ENCODE measurements around the gene GAMT.

The GAMT gene

DNA sequence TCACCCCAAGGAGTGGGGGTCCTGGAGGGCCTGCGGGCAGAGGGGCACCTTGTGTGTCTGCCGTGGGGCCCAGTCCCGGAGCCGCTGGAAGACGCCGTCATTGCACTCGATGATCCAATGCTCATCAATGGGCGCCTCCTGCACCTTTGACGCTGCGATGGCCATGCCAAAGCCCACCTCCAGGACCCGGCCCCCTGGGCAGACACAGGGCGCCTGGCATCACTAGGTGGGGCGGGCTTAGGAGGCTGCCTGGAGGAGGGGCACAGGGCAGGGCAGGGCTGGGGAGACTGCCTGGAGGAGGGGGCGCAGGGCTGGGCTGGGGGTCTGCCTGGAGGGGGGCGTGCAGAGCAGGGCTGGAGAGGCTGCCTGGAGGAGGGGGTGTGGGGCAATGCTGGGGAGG, 1.6 kb downstream of the GAMT start:
- no peak for DNase-seq

DNA sequence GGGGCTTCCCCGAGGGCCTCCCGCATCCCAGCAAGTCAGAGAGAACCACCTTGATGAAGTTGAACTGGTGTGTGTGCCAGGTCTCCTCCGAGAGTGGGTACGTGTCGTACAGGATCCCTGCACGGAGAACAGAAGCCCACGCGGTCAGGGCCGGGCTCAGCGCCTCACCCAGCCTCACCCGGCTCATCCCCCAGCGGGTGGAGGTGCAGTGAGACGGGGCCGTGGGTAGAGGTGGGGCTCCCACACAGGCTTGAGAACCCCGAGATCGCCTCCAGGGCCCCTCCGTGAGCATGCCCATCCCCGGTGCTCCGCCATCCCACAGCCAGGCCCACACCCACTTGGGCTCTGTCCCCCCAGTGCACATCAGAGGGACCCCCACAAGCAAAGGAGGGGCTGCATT, 2.3 kb downstream of the GAMT start:
- no peak for DNase-seq

- no peak for DNase-seq
These were observed 3.5 kb downstream of the GAMT start for GRCh38 chr19:1397838-1398237.

DNA sequence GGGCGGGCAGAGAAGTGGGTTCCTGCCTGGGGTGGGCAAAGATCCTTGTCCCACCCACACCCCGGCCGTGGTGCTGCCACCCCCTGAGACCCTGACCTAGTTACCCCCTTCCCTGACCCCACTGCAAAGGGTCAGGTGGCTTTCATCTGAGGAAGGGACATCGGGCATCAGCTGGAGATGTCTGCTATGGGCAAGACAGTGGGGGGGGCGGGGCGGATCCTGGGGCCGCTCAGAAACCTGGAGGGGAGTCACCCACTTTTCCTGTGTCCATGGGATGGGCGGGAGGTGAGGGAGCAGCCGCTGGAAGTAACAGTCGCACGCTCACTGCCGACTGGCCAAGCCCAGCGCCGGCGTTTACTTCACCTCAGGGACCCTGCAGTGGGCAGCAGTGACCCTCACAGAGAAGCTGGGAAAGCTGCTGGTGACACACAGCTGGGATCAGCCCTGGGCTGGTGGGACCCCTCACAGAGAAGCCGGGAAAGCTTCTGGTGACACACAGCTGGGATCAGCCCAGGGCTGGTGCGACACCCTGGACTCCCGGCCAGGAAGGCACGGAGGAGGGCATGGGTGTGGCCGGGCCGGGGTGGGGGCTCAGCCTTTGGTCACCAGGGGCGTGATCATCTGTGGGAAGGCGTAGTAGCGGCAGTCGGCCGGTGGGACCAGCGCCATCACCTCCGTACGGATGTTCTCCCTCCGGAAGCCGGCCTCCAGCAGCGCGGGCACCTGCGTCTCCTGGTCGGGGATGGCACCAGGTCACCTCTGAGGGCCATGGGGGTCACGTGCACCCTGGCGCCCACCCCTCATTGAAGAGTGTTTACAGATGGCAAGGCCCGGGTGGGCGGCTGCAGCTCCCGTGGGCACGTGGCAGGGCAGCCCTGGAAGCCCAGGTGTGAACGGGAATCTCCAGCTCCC, 4.3 kb downstream of the GAMT start:
- DNase-seq, result no peak

- no peak for DNase-seq
These were observed 5.1 kb downstream of the GAMT start for GRCh38 chr19:1396019-1396767.

DNA sequence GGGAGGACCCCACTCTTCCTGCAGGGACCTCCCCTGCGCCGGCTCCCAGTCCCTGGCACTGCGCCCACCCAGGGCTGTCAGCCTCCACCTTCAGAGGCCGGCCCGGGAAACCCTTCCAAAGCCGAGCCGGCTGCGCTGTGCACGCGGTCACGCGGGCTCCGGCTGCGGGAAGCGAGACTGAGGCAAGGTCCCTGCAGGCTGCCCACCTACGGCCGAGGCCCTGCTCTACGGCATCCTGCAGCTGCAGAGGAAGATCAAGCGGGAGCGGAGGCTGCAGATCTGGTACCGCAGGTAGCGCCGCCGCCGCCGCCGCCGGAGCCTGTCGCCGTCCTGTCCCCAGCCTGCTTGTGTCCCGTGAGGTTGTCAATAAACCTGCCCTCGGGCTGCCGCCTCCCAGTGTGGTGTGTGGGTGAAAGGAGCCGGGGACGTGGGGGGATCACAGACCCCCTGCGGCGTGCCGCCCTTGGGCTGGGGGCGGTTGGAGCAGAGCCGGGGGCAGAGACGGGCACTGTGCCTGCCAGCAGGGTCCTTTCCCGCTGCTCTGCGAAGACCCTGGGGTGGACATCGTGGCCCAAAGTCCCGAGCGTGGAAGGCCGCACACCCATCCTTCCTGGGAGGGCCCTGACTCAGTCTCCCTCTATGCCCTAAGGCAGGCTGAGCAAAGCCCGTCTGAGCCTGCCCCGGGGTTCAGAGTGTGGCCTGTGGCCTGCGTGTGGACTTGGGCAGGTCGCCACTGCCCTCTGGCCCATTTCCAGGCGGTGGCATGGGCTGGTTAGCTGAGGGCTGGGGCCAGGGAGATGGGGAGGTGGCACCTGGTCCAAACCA, 5.9 kb downstream of the GAMT start:
- no peak for DNase-seq

GRCh38 chr19:1394252-1395193, 6.8 kb downstream of the GAMT start:
- DNase-seq, result no peak

DNA sequence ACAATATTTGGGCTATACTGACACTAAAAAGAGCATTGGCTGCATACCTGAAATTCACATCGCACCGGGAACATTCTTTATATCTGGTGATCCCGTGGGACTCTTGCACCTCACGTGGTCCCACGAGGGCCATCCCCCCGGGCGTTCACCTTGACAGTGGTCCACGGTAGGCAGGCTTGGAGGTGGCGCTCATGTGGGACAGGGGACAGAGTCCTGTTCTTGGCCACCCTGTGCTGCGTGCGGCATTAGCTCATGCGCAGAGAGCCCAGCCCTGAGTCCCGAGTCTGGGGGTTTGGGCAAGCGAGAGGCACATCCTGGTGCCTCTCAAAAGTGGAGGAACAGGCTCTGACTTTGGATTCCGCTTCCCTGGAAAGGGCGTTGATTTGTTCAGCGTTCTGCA, 7.5 kb downstream of the GAMT start:
- no peak for DNase-seq

- DNase-seq, result no peak
These were observed 8.3 kb downstream of the GAMT start for GRCh38 chr19:1392939-1393530.

- no peak for DNase-seq
These were observed 8.9 kb downstream of the GAMT start for GRCh38 chr19:1392407-1392806.

DNA sequence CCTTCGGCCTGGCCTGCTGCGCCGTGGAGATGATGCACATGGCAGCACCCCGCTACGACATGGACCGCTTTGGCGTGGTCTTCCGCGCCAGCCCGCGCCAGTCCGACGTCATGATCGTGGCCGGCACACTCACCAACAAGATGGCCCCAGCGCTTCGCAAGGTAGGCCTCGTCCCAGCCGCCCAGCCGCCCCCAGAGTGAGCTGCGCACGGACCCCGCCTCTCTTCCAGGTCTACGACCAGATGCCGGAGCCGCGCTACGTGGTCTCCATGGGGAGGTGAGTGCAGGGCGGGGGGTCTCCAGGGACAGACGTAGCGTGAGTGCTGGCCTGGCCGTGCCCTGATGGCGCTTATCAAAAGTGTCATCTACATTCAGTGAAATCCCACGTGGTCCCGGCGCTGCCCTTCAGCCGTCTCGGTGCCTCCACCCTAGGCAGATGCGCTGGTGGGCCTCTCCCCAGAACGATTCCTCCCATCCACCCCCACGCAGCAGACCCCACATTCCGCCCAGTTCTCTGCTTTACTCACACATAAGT, 10.4 kb downstream of the GAMT start:
- no peak for DNase-seq

- DNase-seq, result no peak
These were observed 12.1 kb downstream of the GAMT start for GRCh38 chr19:1389033-1389940.

DNA sequence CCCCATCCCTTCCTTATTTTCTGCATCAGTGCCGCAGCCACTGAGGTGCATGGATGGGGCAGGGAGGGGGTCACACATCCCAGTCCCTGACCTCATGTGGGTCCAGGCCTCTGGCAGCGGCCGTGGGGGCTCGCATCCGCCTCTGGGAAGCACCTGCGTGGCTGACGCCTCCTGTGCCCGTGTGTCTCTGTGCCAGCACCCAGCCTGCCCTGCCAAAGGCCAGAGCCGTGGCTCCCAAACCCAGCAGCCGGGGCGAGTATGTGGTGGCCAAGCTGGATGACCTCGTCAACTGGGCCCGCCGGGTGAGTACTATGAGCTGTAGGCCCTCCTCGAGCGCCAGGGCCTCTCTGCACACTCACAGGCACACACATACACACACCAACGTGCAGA, 12.7 kb downstream of the GAMT start:
- no peak for DNase-seq

- no peak for DNase-seq
These were observed 13.4 kb downstream of the GAMT start for GRCh38 chr19:1387684-1388636.

DNA sequence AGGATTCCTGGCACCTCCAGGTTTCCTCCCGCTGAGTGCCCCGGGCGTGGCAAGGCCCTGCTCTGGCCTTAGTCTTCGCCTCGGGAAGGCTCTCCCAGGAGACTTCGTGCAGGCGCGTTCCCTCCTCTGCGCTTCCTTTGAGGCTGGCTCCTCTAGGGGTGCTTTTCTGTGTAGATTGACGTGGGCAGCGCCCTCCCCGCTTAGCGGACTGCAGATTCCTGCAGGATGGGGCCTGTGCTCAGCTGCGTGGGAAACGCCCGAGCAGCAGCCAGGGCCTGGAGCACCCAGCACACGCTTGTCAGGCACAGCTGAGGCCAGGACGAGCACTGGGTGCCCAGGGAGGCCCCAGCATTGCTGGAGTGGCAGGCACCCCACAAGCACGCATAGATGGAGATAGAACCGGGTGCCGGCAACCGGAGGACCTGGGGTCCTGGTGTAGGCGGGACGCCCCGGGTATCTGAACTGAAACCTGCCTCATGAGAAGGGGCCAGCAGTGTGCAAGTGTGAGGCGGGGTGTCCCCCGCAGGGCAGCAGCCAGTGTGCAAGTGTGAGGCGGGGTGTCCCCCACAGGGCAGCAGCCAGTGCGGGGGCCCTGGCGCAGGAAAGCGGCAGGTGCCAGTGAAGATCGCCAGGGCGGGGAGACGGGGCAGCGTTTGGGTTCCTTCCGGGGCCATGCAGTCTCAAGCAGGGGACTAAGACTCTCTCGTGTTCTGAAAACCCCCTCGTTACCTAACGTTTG, 14.2 kb downstream of the GAMT start:
- no peak for DNase-seq

DNA sequence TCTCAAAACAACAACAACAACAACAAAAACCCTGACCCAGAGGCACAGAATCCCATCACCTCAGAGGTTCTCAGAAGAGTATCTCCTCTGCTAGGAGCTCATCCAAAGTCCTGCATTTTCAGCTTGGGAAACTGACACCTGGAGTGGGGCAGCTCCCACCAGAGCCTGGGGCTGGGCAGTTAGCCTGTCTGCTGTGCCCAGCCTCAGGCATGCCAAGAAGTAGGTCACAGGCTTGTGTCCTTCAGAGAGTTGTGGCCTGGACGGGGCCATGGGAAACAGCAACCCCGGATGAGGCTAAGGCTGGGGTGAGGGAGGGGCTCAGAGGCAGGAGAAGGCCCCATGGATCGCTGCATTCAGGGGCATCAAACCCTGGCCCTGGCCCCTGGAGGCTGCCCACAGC, 15.5 kb downstream of the GAMT start:
- DNase-seq, result no peak

GRCh38 chr19:1384478-1385110, 16.7 kb downstream of the GAMT start:
- no peak for DNase-seq

GRCh38 chr19:1384085-1384462, 17.3 kb downstream of the GAMT start:
- DNase-seq, result no peak

Measured in fibroblast of skin of scalp (primary cell).